Loucy (cell line): ENCODE data around the gene CNKSR3.

Source experiments
- H2AFZ ChIP-seq: fragments of 200-600 bp; sonication (generic); 2 replicates; pipeline ENCODE4 v1.6.0; 2016; ENCODE audit warnings: antibody characterized with exemption, mild to moderate bottlenecking, low read length, moderate library complexity
- H3F3A ChIP-seq: fragments of 200-600 bp; 2 replicates; pipeline ENCODE4 v1.6.0; 2016; ENCODE audit warnings: antibody characterized with exemption, low read depth, mild to moderate bottlenecking
- H3K27me3 ChIP-seq: fragments of 200-600 bp; sonication (generic); 2 replicates; pipeline ENCODE4 v1.6.1; 2014; ENCODE audit warnings: low read length, mild to moderate bottlenecking; ENCODE audit not compliant: insufficient read depth, poor library complexity, severe bottlenecking
- H3K36me3 ChIP-seq: fragments of 200-600 bp; sonication (generic); 2 replicates; pipeline ENCODE4 v1.6.1; 2016; ENCODE audit warnings: low read length; ENCODE audit not compliant: insufficient read depth
- H3K4me1 ChIP-seq: fragments of 200-600 bp; sonication (generic); 2 replicates; pipeline ENCODE4 v1.5.1; 2014; ENCODE audit warnings: low read length, mild to moderate bottlenecking; ENCODE audit not compliant: insufficient read depth, poor library complexity, severe bottlenecking
- H3K4me2 ChIP-seq: fragments of 200-600 bp; sonication (generic); 2 replicates; pipeline ENCODE4 v1.6.0; 2014; ENCODE audit warnings: antibody characterized with exemption, low read length, low read depth, mild to moderate bottlenecking; ENCODE audit not compliant: poor library complexity, severe bottlenecking
- H3K4me3 ChIP-seq: fragments of 200-600 bp; sonication (generic); 2 replicates; pipeline ENCODE4 v1.5.1; 2014; ENCODE audit warnings: low read length, mild to moderate bottlenecking, mixed read lengths; ENCODE audit not compliant: poor library complexity, severe bottlenecking
- H3K79me2 ChIP-seq: fragments of 200-600 bp; sonication (generic); 2 replicates; pipeline ENCODE4 v1.6.1; 2014; ENCODE audit warnings: low read length; ENCODE audit not compliant: insufficient read depth
- H3K9ac ChIP-seq: fragments of 200-600 bp; sonication (generic); 2 replicates; pipeline ENCODE4 v1.6.0; 2014; ENCODE audit warnings: mild to moderate bottlenecking, low read depth, low read length, moderate library complexity; ENCODE audit not compliant: poor library complexity, severe bottlenecking
- H3K9me2 ChIP-seq: fragments of 200-600 bp; sonication (generic); replicated peaks from 2 replicates; pipeline ENCODE4 v1.6.1; 2016; ENCODE audit warnings: low read depth, low read length, mixed read lengths
- H3K9me3 ChIP-seq: fragments of 200-600 bp; sonication (generic); 2 replicates; pipeline ENCODE4 v1.6.1; 2014; ENCODE audit warnings: mild to moderate bottlenecking, antibody characterized with exemption, low read length, low read depth; ENCODE audit not compliant: insufficient read depth
- H4K20me1 ChIP-seq: fragments of 200-600 bp; sonication (generic); 2 replicates; pipeline ENCODE4 v1.6.0; 2014; ENCODE audit warnings: antibody characterized with exemption, low read length, mild to moderate bottlenecking; ENCODE audit not compliant: insufficient read depth, poor library complexity, severe bottlenecking
- CTCF ChIP-seq: fragments of 200-600 bp; sonication (generic); conservative IDR thresholded peaks from 2 replicates; pipeline ENCODE4 v1.5.1; 2014; ENCODE audit warnings: mild to moderate bottlenecking, antibody characterized with exemption, low read length
- EZH2phosphoT487 ChIP-seq: fragments of 200-600 bp; IDR thresholded peaks from 2 replicates; pipeline ENCODE4 v1.6.1; 2018; ENCODE audit warnings: antibody characterized with exemption, mild to moderate bottlenecking, moderate library complexity, borderline replicate concordance

CNKSR3 gene

GRCh38 chr6:154487367-154488247 is 22.9 kb downstream of the CNKSR3 start:
- Histone ChIP-seq H4K20me1 (no peaks in the 10 kb centered on the region), H3K79me2 (no peaks in the 10 kb centered on the region), H3K9me2 (no peaks in the 10 kb centered on the region), H3K9ac (no peak overlapping the region), H3F3A (no peaks in the 10 kb centered on the region), H3K4me1 (no peaks in the 10 kb centered on the region), H2AFZ (no peak overlapping the region), H3K4me2 (no peak overlapping the region), H3K4me3 (no peak overlapping the region), H3K9me3 (no peaks in the 10 kb centered on the region), H3K36me3 (no peaks in the 10 kb centered on the region), H3K27me3 (no peaks in the 10 kb centered on the region)
- no peak for TF ChIP-seq CTCF
- TF ChIP-seq EZH2phosphoT487: no peak

- H3K4me2 ChIP-seq: no peak overlapping the region
- no peak for TF ChIP-seq EZH2phosphoT487
- no peak for TF ChIP-seq CTCF
- no peak overlapping the region for H3K4me3 ChIP-seq
- H2AFZ ChIP-seq: no peak overlapping the region
- no peaks in the 10 kb centered on the region for H3K36me3 ChIP-seq
- no peaks in the 10 kb centered on the region for H3K79me2 ChIP-seq
- H3F3A ChIP-seq: no peaks in the 10 kb centered on the region
- H4K20me1 ChIP-seq: no peaks in the 10 kb centered on the region
- H3K9ac ChIP-seq: no peak overlapping the region
- H3K9me2 ChIP-seq: no peaks in the 10 kb centered on the region
- H3K9me3 ChIP-seq: no peaks in the 10 kb centered on the region
- no peaks in the 10 kb centered on the region for H3K4me1 ChIP-seq
- no peaks in the 10 kb centered on the region for H3K27me3 ChIP-seq
Measured at GRCh38 chr6:154485815-154486214, 24.7 kb downstream of the CNKSR3 start.

GRCh38 chr6:154484942-154485341 is 25.5 kb downstream of the CNKSR3 start:
- no peaks in the 10 kb centered on the region for H3K9me3 ChIP-seq
- H3K4me2 ChIP-seq: no peak overlapping the region
- no peaks in the 10 kb centered on the region for H3K36me3 ChIP-seq
- H3K4me1 ChIP-seq: no peaks in the 10 kb centered on the region
- no peaks in the 10 kb centered on the region for H4K20me1 ChIP-seq
- no peaks in the 10 kb centered on the region for H3K27me3 ChIP-seq
- H3K9me2 ChIP-seq: no peaks in the 10 kb centered on the region
- H3F3A ChIP-seq: no peaks in the 10 kb centered on the region
- no peak for TF ChIP-seq CTCF
- no peak for TF ChIP-seq EZH2phosphoT487
- no peak overlapping the region for H3K9ac ChIP-seq
- H3K4me3 ChIP-seq: no peak overlapping the region
- no peak overlapping the region for H2AFZ ChIP-seq
- H3K79me2 ChIP-seq: no peaks in the 10 kb centered on the region
